SK-N-SH (cell line): ENCODE results near the gene MAGEA4. TPM values are rescaled to one million over a fixed set of nuclear protein-coding genes. Genes with fewer than 3 reads are reported as not detected.

ENCODE experiments used
- CHD2 ChIP-seq: fragments of 150-350 bp; IDR thresholded peaks from 2 replicates; pipeline ENCODE4 v1.6.1; 2018; ENCODE audit warnings: low read length; ENCODE audit not compliant: partially characterized antibody
- ELF1 ChIP-seq: IDR thresholded peaks from 2 replicates; pipeline ENCODE4 v1.4.0; 2012
- EP300 ChIP-seq, 2 experiments: IDR thresholded peaks; 2 replicates each; pipeline versions ENCODE4 v1.4.0 to v1.6.1; 2012; ENCODE audit warnings: borderline replicate concordance in 1 of 2, low read depth in 1 of 2, low read length in 1 of 2
- EZH2phosphoT487 ChIP-seq: fragments of 200-600 bp; sonication (generic); IDR thresholded peaks from 2 replicates; pipeline ENCODE4 v1.6.1; 2017; ENCODE audit warnings: low read depth, mixed run types, mild to moderate bottlenecking, antibody characterized with exemption, moderate library complexity, borderline replicate concordance
- FOSL2 ChIP-seq: IDR thresholded peaks from 2 replicates; pipeline ENCODE4 v1.4.0; 2012; ENCODE audit warnings: low read depth, mild to moderate bottlenecking, moderate library complexity, borderline replicate concordance
- FOXJ3 ChIP-seq: sonication (generic); formaldehyde crosslinking; IDR thresholded peaks from 2 replicates; pipeline ENCODE4 v1.5.1; 2020; ENCODE audit warnings: mild to moderate bottlenecking, missing genetic modification reagents
- FOXM1 ChIP-seq: IDR thresholded peaks from 2 replicates; pipeline ENCODE4 v1.4.0; 2012; ENCODE audit warnings: low read depth, mild to moderate bottlenecking
- GABPA ChIP-seq: IDR thresholded peaks from 2 replicates; pipeline ENCODE4 v1.4.0; 2012; ENCODE audit warnings: low read depth, mild to moderate bottlenecking
- GATA2 ChIP-seq: sonication (generic); formaldehyde crosslinking; IDR thresholded peaks from 2 replicates; pipeline ENCODE4 v1.5.0; 2020; ENCODE audit warnings: mild to moderate bottlenecking, missing genetic modification reagents
- JUND ChIP-seq: IDR thresholded peaks from 2 replicates; pipeline ENCODE4 v1.4.0; 2012
- MEF2A ChIP-seq: IDR thresholded peaks from 2 replicates; pipeline ENCODE4 v1.4.0; 2012; ENCODE audit warnings: low read depth, borderline replicate concordance
- NRF1 ChIP-seq: IDR thresholded peaks from 2 replicates; pipeline ENCODE4 v1.6.1; 2012; ENCODE audit warnings: low read depth, mild to moderate bottlenecking, low read length
- POLR2AphosphoS5 ChIP-seq: IDR thresholded peaks from 2 replicates; pipeline ENCODE4 v1.6.1; 2012; ENCODE audit warnings: low read depth, low read length
- RAD21 ChIP-seq: IDR thresholded peaks from 2 replicates; pipeline ENCODE4 v1.6.1; 2012; ENCODE audit warnings: mild to moderate bottlenecking, low read length
- RXRA ChIP-seq: IDR thresholded peaks from 2 replicates; pipeline ENCODE4 v1.4.0; 2012; ENCODE audit warnings: low read depth, mild to moderate bottlenecking, borderline replicate concordance
- SIN3A ChIP-seq: IDR thresholded peaks from 2 replicates; pipeline ENCODE4 v1.6.1; 2012; ENCODE audit warnings: low read depth, mild to moderate bottlenecking, low read length, moderate library complexity, borderline replicate concordance
- SMC3 ChIP-seq: IDR thresholded peaks from 2 replicates; pipeline ENCODE4 v1.6.1; 2012; ENCODE audit warnings: low read depth, low read length, improper control_type of control experiment
- TAF1 ChIP-seq: IDR thresholded peaks from 2 replicates; pipeline ENCODE4 v1.6.1; 2012; ENCODE audit warnings: low read depth, mild to moderate bottlenecking, low read length, moderate library complexity, borderline replicate concordance
- TCF12 ChIP-seq: IDR thresholded peaks from 2 replicates; pipeline ENCODE4 v1.4.0; 2012
- TEAD4 ChIP-seq: IDR thresholded peaks from 2 replicates; pipeline ENCODE4 v1.4.0; 2012; ENCODE audit warnings: mild to moderate bottlenecking, borderline replicate concordance; ENCODE audit not compliant: insufficient read depth
- polyA plus RNA-seq, 3 experiments: library from polyadenylated mRNA; depleted of rRNA; stranded (reverse); fragments of >200 nt; gene quantifications; 2 replicates each; pipeline ENCODE4 v1.2.3, GENCODE V29; 2012
- TF ChIP-seq, protein P1 (sequence below): IDR thresholded peaks from 2 replicates; pipeline ENCODE4 v1.4.0; 2012; ENCODE audit warnings: low read depth, borderline replicate concordance
- TF ChIP-seq, protein P2 (sequence below): fragments of 150-350 bp; IDR thresholded peaks from 2 replicates; pipeline ENCODE4 v1.6.1; 2017; ENCODE audit warnings: antibody characterized with exemption, low read length, low read depth, borderline replicate concordance
- TF ChIP-seq, protein P3 (sequence below): IDR thresholded peaks from 2 replicates; pipeline ENCODE4 v1.4.0; 2012; ENCODE audit warnings: low read depth, borderline replicate concordance
- TF ChIP-seq, protein P4 (sequence below): IDR thresholded peaks from 2 replicates; pipeline ENCODE4 v1.4.0; 2012; ENCODE audit warnings: low read depth
- TF ChIP-seq, protein P5 (sequence below): IDR thresholded peaks from 2 replicates; pipeline ENCODE4; 2012
- TF ChIP-seq, protein P6 (sequence below): fragments of 150-350 bp; IDR thresholded peaks from 2 replicates; pipeline ENCODE4 v1.6.1; 2016; ENCODE audit warnings: mild to moderate bottlenecking, low read depth, low read length

Gene MAGEA4
- polyA plus RNA-seq, 1 of the 3 experiments (the other 2 are of a cell fraction): 0.10 TPM

DNA sequence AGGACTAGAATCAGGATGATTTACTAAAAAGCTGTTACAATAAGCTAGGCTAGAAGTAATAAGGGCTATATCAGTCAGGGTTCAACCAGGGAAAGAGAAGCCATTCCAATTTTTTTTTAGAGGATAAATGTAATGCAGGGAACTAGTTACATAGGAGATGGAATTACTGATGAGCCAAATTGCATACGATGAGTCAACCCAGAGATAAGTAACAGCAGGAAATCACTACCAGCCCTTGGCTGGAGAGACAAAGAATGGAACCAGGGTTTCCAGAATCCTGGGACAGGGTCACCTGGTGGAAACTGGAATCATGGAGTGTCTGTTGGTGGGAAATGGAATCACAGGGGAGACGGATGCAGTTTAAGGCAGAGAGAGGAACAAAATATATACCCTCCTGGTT is 13.1 kb upstream of the MAGEA4 start (continued):
- TF ChIP-seq, protein P1, sequence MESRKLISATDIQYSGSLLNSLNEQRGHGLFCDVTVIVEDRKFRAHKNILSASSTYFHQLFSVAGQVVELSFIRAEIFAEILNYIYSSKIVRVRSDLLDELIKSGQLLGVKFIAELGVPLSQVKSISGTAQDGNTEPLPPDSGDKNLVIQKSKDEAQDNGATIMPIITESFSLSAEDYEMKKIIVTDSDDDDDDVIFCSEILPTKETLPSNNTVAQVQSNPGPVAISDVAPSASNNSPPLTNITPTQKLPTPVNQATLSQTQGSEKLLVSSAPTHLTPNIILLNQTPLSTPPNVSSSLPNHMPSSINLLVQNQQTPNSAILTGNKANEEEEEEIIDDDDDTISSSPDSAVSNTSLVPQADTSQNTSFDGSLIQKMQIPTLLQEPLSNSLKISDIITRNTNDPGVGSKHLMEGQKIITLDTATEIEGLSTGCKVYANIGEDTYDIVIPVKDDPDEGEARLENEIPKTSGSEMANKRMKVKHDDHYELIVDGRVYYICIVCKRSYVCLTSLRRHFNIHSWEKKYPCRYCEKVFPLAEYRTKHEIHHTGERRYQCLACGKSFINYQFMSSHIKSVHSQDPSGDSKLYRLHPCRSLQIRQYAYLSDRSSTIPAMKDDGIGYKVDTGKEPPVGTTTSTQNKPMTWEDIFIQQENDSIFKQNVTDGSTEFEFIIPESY: no peak
- TF ChIP-seq, protein P2, sequence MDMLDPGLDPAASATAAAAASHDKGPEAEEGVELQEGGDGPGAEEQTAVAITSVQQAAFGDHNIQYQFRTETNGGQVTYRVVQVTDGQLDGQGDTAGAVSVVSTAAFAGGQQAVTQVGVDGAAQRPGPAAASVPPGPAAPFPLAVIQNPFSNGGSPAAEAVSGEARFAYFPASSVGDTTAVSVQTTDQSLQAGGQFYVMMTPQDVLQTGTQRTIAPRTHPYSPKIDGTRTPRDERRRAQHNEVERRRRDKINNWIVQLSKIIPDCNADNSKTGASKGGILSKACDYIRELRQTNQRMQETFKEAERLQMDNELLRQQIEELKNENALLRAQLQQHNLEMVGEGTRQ: no peak
- no peak for TF ChIP-seq ELF1
- peak in 1 of 2 experiments; percentile 48; a peak in 1 of 4 replicates for TF ChIP-seq EP300 (IDR thresholded peaks at IDR 0.05; ENCODE audit: borderline replicate concordance in 1 of 2, low read depth in 1 of 2, low read length in 1 of 2)
- no peak for TF ChIP-seq CHD2
- peak; percentile 35; the same call in 1 of the 2 replicates for TF ChIP-seq POLR2AphosphoS5
- TF ChIP-seq SIN3A: no peak
- TF ChIP-seq, protein P3, sequence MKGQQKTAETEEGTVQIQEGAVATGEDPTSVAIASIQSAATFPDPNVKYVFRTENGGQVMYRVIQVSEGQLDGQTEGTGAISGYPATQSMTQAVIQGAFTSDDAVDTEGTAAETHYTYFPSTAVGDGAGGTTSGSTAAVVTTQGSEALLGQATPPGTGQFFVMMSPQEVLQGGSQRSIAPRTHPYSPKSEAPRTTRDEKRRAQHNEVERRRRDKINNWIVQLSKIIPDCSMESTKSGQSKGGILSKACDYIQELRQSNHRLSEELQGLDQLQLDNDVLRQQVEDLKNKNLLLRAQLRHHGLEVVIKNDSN: no peak
- no peak for TF ChIP-seq RAD21
- TF ChIP-seq JUND: peak; percentile 38
- TF ChIP-seq FOXJ3 (CRISPR knock-in tag): no peak
- TF ChIP-seq, protein P4, sequence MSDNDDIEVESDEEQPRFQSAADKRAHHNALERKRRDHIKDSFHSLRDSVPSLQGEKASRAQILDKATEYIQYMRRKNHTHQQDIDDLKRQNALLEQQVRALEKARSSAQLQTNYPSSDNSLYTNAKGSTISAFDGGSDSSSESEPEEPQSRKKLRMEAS: no peak
- TF ChIP-seq GABPA: no peak
- TF ChIP-seq GATA2 (CRISPR knock-in tag): no peak
- TF ChIP-seq, protein P5, sequence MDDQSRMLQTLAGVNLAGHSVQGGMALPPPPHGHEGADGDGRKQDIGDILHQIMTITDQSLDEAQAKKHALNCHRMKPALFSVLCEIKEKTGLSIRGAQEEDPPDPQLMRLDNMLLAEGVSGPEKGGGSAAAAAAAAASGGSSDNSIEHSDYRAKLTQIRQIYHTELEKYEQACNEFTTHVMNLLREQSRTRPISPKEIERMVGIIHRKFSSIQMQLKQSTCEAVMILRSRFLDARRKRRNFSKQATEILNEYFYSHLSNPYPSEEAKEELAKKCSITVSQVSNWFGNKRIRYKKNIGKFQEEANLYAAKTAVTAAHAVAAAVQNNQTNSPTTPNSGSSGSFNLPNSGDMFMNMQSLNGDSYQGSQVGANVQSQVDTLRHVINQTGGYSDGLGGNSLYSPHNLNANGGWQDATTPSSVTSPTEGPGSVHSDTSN: no peak
- TF ChIP-seq NRF1: no peak
- TF ChIP-seq TAF1: no peak
- no peak for TF ChIP-seq FOXM1
- TF ChIP-seq SMC3: no peak
- peak; percentile 76 for TF ChIP-seq TCF12
- TF ChIP-seq TEAD4: no peak
- no peak for TF ChIP-seq MEF2A
- TF ChIP-seq FOSL2: peak; percentile 70; the same call in 1 of the 2 replicates
- TF ChIP-seq EZH2phosphoT487: no peak
- TF ChIP-seq RXRA: no peak
- TF ChIP-seq, protein P6, sequence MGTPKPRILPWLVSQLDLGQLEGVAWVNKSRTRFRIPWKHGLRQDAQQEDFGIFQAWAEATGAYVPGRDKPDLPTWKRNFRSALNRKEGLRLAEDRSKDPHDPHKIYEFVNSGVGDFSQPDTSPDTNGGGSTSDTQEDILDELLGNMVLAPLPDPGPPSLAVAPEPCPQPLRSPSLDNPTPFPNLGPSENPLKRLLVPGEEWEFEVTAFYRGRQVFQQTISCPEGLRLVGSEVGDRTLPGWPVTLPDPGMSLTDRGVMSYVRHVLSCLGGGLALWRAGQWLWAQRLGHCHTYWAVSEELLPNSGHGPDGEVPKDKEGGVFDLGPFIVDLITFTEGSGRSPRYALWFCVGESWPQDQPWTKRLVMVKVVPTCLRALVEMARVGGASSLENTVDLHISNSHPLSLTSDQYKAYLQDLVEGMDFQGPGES: no peak
- TF ChIP-seq, all 33 proteins: peak for 6
